NCI-H146 (cell line): ENCODE measurements around the gene PROSER3.
A peak's percentile ranks its signal among the peaks of the same experiment; 100 is the strongest.
"Not testable (repeated sequence)": the region's sequence is repeated elsewhere in the genome, so short reads cannot be mapped to it uniquely, and the experiment has no call there.

ENCODE experiments used
- DNase-seq: peaks from one replicate; lab custom pipeline; 2025; lab: John Stamatoyannopoulos, UW

PROSER3 gene

DNA sequence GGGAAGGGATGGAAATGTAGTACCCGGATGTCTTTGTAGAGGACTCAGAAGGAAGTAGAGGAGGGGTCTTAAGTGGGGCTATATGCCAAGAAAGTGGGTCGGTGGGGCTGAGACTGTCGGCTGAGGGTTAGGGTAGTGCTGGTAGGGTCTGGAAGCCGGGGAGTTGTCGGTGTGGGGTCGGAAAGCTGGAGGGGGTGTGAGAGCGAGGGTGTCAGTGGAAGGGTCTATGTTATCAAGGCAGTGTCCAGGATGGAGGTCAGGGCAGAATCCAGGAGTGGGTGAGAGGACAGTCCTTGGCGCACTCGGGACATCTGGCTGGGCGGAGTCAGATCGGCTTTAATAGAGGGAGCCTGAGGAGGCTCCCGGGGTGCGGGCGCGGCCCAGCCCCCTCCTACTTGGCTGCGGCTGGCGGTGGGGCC lies 2.8 kb upstream of the PROSER3 start:
- DNase-seq = no peak

- DNase-seq = peak; percentile 28
Measured at GRCh38 chr19:35755550-35756376, 2.2 kb upstream of the PROSER3 start.

- no peak for DNase-seq
Measured at GRCh38 chr19:35756377-35757230, 1.4 kb upstream of the PROSER3 start, which contains the start of gene HSPB6. HSPB6 (minus strand) TSS chr19:35757029; CDS start chr19:35757008, 21 bp downstream.

DNA sequence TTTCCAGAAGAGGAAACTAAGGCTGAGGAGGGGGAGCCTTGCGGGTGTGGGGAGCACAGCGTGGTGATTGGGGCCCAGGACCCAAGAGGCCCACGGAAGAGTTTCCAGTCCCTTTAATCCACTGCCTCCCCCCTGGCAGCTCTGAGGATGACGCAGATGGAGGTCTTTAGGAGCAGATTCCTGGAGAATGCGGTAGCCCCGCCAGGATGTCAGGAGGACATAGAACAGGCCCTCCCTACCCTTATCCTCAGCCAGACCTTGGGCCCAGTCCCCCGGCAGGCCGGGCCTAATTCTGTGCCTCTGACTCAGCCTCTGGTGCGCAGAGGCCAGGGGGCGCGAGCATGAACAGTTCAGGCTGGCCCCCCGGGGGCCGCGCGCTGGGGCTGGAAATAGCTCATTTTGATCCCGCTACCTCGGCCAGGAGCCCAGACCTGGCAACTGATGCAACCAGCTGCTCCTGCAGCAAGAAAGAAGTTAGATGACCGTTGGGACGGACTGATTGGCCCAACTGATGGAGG lies 686 bp upstream of the PROSER3 start:
- peak; percentile 78 for DNase-seq

DNA sequence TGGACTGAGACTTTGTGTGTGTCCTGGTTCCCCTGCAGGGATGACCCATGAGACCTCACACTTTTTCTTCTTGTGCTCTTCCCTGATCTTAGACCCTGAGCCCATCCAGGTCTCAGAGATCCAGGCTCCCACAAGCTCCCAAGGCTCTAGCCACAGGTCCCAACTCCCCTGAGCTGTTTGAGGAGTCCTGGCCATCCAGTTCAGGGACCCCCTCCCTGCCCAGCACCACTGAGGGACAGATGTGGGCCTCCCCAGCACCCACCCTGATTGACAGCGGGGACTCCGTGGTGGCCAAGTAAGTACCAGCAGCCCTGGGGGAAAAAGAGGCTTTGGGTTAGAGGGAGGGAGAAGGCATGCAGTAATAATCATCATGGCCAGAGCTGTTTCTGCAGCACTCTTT lies 1.7 kb downstream of the PROSER3 start:
- DNase-seq = no peak

DNA sequence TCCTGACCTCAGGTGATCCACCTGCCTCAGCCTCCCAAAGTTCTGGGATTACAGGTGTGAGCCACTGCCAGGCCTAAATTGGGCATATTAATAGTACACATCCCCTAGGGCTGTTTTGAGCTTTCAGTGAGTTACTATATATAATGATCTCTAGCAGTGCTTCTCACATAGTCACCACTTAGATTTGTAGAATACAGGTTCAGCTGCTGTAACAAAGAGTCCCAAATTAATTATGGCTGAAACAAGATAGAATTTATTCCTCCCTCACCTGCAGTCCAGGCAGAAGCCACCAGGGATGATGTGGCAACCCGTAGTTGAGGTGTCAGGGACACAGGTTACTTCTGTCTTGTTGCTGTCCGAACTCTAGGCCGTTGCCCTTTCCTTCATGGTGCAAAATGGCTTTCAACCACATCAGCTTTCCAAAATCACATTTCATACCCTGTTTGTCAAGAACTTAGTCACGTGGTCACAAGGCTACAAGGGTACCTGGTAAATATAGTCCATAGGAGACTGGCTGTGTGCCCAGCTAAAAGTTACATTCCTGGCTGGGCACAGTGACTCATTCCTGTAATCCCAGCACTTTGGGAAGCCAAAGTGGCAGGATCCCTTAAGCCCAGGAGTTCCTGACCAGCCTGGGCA lies 2.9 kb downstream of the PROSER3 start:
- DNase-seq = no peak

DNA sequence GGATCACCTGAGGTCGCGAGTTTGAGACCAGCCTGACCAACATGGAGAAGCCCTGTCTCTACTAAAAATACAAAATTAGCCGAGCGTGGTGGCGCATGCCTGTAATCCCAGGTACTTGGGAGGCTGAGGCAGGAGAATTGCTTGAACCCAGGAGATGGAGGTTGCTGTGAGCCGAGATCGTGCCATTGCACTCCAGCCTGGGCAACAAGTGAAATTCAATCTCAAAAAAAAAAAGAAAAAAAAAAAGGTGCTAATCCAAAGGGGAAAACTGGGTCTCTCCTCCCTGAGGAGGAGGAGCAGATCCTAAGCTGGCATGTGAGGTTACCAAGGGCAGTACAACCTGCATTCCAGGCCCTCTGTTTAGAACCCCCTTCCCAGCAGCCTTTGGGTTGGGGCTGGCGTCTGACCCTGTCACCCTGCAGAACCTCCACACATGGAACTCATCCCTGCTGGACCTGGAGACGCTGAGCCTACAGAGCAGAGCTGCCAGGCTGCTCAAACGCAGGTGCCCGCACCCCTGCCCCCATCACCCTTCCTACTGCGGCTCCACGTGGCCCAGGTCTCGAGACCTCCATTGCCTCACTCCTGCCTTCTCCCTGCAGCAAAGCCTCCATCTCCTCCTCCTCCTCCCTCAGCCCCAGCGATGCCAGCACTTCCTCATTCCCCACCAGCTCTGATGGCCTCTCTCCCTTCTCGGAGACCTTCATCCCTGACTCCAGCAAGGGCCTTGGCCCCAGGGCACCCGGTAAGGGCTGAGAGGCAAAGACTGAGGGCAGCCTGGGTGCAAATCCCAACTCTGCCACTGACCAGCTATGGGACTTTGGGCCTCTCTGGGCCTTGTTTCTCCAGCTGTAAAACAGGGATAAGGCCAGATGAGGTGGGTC lies 6.7 kb downstream of the PROSER3 start:
- no peak for DNase-seq

DNA sequence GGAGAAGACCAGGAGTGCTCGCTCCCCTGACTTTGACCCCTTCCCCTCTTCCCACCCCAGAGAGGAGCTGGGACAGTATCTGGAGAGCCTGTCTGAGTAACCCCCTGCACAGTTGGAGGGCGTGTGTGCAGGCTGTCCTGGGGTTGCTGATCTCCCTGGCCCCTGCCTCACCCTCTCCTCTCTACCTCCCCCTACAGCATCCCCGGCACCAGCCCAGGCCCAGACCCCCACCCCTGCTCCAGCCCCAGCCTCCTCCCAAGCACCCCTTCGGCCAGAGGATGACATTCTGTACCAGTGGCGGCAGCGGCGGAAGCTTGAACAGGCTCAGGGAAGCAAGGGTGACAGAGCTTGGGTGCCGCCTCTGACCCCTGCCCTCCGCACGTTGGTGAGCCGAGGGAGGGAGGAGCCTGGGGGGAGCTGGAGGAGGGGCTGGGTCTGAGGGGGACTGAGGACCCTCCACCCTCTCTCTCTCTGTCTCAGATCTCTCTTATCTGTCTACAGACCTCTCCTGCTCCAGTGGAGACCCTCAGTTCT lies 8.7 kb downstream of the PROSER3 start:
- no peak for DNase-seq

DNA sequence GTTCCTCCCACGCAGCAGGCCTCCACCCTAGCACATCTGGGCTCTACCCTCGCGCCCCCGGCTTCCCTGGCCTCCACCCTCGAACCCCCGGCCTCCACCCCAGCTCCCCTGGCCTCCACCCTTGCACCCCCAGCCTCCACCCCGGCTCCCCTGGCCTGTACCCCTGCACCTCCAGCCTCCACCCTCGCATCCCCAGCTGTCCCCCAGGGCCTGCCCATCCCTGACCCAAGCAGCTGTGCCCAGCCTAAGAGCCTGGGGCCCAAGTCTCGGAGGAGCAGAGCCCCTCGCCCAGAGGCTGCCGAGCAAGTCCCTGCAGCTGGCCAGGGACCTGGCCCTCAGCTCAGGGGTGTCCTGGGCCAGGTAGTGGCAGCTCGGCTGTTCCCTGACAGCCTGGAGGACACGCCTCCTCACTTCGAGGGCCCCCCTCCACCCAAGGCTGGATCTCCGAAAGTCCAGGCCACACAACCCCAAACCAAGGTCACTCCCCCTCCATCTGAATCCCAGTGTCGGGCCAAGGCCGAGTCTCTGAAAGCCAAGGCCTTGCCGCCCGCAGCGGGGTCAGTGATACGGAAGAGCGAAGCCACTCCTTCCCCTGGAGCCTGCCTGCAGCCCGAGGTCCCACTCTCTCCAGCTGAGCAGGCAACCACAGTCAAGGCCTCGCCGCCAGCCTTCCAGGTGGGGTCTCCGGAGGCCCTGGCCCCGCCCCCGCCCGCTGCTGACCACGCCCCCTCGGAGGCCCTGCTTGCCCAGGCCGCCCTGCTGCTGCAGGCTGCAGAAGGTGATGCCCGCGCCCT lies 9.5 kb downstream of the PROSER3 start:
- DNase-seq = no peak

GRCh38 chr19:35768082-35768421 lies 10.1 kb downstream of the PROSER3 start:
- DNase-seq = no peak

GRCh38 chr19:35772362-35772761 lies 14.4 kb downstream of the PROSER3 start:
- DNase-seq = not testable (repeated sequence)

DNA sequence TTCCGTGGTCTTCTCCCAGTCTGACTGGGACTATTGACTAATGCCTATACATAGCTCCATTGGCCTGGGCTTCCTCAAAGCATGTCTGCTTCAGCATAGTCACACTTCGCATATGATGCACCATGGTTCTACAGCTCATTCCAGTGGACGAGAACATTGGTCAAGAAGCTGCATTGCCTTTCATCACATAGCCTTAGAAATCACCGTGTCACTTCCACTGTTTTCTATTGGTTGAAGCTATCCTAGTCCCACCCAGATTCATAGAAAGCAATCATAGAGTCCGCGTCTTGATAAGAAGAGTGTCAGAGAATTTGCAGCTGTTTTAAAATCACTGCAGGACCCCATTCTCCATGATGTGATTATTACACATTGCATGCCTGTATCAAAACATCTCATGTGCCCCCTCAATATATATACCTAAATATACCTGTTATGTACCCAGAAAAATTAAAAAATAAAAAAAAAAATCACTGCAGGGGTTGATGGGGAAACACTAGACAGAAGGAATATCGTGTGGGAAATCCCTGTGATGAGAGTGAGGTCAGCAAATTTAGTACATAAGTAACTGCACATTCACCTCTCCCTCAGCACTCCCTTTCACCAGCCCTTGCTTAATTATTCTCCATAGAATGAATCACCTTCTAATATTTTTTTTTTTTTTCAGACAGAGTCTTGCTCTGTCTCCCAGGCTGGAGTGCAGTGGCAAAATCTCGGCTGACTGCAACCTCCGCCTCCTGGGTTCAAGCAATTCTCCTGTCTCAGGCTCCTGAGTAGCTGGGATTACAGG lies 15.2 kb downstream of the PROSER3 start:
- DNase-seq = no peak

- DNase-seq = peak; percentile 59
Measured at GRCh38 chr19:35774274-35775045, 16.5 kb downstream of the PROSER3 start.

GRCh38 chr19:35775046-35775297 lies 17.0 kb downstream of the PROSER3 start:
- no peak for DNase-seq

DNA sequence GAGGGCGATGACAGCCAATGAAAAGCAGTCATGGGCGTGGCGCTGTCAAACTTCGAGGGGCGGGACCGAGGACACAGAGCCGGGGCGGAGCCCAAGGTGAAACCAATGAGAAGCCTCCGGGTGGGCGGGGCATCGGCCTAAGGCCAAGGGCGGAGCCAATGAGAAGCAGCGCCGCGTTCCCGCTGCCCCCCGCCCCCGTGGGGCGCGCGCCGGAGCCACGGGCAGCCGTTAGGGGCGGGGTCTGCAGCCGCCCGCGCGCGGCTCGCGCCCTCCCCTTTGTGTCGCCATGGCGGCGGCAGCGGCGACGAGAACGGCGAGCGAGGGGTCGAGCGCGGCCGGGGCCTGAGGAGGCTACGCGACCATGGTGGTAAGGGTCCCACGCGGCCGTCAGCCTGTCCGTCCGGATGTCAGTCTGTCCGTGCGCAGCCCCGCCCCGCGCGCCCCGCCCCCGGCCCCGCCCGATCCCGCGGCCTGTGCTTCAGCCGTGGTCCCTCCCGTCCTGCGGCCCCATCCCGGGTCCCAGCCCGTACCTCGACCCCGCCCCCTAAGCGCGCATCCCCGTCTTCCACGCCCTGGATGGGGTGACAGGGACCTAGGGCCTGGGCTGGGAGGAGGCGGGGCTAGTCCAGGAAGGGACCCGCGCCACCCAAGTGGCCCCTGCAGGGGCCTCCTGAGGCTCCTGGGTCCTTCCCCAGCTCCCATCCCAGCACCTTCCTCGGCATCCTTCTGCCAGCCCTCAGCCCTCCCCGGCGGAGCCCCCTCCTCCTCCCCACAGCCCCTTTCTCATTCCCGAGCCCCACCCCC lies 17.5 kb downstream of the PROSER3 start, which contains the start of gene ARHGAP33:
TSS of gene ARHGAP33 (plus strand) at position 267 of the 804 bp plus-strand sequence. CDS start at position 362, 95 bp downstream.
- peak; percentile 99 for DNase-seq

GRCh38 chr19:35776102-35776788 lies 18.3 kb downstream of the PROSER3 start:
- no peak for DNase-seq
